MM.1S (cell line): ENCODE measurements around the gene LDLRAD4.

Source experiments
- DNase-seq: peaks from one replicate; pipeline ENCODE4 v3.0.0-alpha.2; 2015
- H2AFZ ChIP-seq: fragments of 300-600 bp; sonication (generic); 2 replicates; pipeline ENCODE4 v1.6.0; 2016; ENCODE audit warnings: antibody characterized with exemption, low read length
- H3F3A ChIP-seq: fragments of 300-600 bp; sonication (generic); 2 replicates; pipeline ENCODE4 v1.6.1; 2016; ENCODE audit warnings: mild to moderate bottlenecking, antibody characterized with exemption, low read length, moderate library complexity, mixed read lengths; ENCODE audit not compliant: insufficient read depth
- H3K27ac ChIP-seq: fragments of 300-600 bp; sonication (generic); 2 replicates; pipeline ENCODE4 v1.5.1; 2016; ENCODE audit warnings: mild to moderate bottlenecking, low read length
- H3K27me3 ChIP-seq: fragments of 300-600 bp; sonication (generic); replicated peaks from 2 replicates; pipeline ENCODE4 v1.6.0; 2016; ENCODE audit warnings: low read length; ENCODE audit not compliant: insufficient read depth
- H3K36me3 ChIP-seq: fragments of 300-600 bp; sonication (generic); replicated peaks from 2 replicates; pipeline ENCODE4 v1.6.1; 2016; ENCODE audit warnings: mild to moderate bottlenecking, low read length, mixed read lengths; ENCODE audit not compliant: insufficient read depth
- H3K4me1 ChIP-seq: fragments of 300-600 bp; sonication (generic); 2 replicates; pipeline ENCODE4 v1.6.1; 2016; ENCODE audit warnings: low read length, mixed read lengths
- H3K4me2 ChIP-seq: fragments of 300-600 bp; sonication (generic); 2 replicates; pipeline ENCODE4 v1.6.0; 2016; ENCODE audit warnings: low read depth, low read length
- H3K4me3 ChIP-seq: fragments of 300-600 bp; sonication (generic); 2 replicates; pipeline ENCODE4 v1.5.1; 2016; ENCODE audit warnings: low read length, mixed read lengths
- H3K79me2 ChIP-seq: fragments of 300-600 bp; sonication (generic); 2 replicates; pipeline ENCODE4 v1.6.1; 2016; ENCODE audit warnings: mixed run types, low read length, mixed read lengths
- H3K9ac ChIP-seq: fragments of 300-600 bp; sonication (generic); 2 replicates; pipeline ENCODE4 v1.6.1; 2016; ENCODE audit warnings: low read length, mixed read lengths
- H3K9me2 ChIP-seq: fragments of 300-600 bp; sonication (generic); replicated peaks from 2 replicates; pipeline ENCODE4 v1.6.1; 2016; ENCODE audit warnings: mild to moderate bottlenecking, low read length, mixed read lengths; ENCODE audit not compliant: insufficient read depth
- H3K9me3 ChIP-seq: fragments of 300-600 bp; sonication (generic); replicated peaks from 2 replicates; pipeline ENCODE4 v1.6.1; 2016; ENCODE audit warnings: mild to moderate bottlenecking, low read length, mixed read lengths; ENCODE audit not compliant: insufficient read depth
- H4K20me1 ChIP-seq: fragments of 300-600 bp; sonication (generic); 2 replicates; pipeline ENCODE4 v1.6.1; 2016; ENCODE audit warnings: mild to moderate bottlenecking, low read length, moderate library complexity, mixed read lengths; ENCODE audit not compliant: insufficient read depth
- EZH2 ChIP-seq: fragments of 300-600 bp; sonication (generic); optimal IDR thresholded peaks from 2 replicates; pipeline ENCODE3; 2017; ENCODE audit warnings: low read depth, mild to moderate bottlenecking, antibody characterized with exemption, low read length, mixed read lengths
- EZH2phosphoT487 ChIP-seq: fragments of 300-600 bp; sonication (generic); IDR thresholded peaks from 2 replicates; pipeline ENCODE4 v1.6.1; 2018; ENCODE audit warnings: antibody characterized with exemption, low read length
- TF ChIP-seq, protein P1 (sequence below): fragments of 300-600 bp; sonication (generic); IDR thresholded peaks from 2 replicates; pipeline ENCODE4 v1.5.1; 2016; ENCODE audit warnings: antibody characterized with exemption, low read length, mixed read lengths

LDLRAD4 gene

DNA sequence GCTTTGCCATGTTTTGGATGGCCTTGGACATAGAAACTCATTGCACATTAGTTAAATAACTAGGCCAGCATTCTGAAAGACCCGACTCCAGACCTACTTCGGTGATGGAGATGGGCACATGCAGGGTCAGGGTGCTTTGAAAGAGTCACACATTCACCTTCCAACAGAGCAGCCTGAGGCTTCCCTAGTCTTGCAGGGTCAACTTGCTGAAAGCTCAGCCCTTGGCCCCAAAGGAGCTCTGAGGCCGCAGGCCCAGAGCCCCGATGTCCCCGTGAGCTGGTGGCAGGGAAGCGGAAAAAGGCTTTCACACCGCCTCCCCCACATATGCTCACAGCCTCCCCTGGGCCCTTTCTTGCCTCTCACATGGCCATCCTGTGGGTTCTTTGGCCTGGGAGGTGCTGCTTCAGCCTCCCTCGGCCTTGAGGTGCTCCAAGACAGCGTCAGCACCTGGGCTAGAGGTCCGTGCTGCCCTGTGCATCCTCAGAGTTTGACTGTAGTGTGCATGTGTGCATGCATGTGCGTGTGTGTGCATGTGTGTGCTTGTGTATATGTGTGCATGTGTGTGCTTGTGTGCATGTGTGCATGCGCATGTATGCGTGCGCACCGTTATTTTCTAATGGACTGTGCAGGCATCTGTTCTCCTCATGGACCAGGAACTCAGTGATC is 21.6 kb downstream of the LDLRAD4 start:
- Histone ChIP-seq H3K36me3 (no peaks in the 10 kb centered on the region), H4K20me1 (no peaks in the 10 kb centered on the region), H3K4me1 (no peaks in the 10 kb centered on the region), H3K9me2 (no peaks in the 10 kb centered on the region), H3K9me3 (no peaks in the 10 kb centered on the region), H3K27ac (no peak overlapping the region), H3K4me2 (no peak overlapping the region), H3K27me3 (no peaks in the 10 kb centered on the region), H3F3A (no peaks in the 10 kb centered on the region), H2AFZ (no peak overlapping the region), H3K4me3 (no peak overlapping the region), H3K9ac (no peak overlapping the region), H3K79me2 (no peaks in the 10 kb centered on the region)
- TF ChIP-seq EZH2 = no peak
- TF ChIP-seq, protein P1, sequence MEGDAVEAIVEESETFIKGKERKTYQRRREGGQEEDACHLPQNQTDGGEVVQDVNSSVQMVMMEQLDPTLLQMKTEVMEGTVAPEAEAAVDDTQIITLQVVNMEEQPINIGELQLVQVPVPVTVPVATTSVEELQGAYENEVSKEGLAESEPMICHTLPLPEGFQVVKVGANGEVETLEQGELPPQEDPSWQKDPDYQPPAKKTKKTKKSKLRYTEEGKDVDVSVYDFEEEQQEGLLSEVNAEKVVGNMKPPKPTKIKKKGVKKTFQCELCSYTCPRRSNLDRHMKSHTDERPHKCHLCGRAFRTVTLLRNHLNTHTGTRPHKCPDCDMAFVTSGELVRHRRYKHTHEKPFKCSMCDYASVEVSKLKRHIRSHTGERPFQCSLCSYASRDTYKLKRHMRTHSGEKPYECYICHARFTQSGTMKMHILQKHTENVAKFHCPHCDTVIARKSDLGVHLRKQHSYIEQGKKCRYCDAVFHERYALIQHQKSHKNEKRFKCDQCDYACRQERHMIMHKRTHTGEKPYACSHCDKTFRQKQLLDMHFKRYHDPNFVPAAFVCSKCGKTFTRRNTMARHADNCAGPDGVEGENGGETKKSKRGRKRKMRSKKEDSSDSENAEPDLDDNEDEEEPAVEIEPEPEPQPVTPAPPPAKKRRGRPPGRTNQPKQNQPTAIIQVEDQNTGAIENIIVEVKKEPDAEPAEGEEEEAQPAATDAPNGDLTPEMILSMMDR = no peak
- no peak for TF ChIP-seq EZH2phosphoT487
- DNase-seq = no peak

DNA sequence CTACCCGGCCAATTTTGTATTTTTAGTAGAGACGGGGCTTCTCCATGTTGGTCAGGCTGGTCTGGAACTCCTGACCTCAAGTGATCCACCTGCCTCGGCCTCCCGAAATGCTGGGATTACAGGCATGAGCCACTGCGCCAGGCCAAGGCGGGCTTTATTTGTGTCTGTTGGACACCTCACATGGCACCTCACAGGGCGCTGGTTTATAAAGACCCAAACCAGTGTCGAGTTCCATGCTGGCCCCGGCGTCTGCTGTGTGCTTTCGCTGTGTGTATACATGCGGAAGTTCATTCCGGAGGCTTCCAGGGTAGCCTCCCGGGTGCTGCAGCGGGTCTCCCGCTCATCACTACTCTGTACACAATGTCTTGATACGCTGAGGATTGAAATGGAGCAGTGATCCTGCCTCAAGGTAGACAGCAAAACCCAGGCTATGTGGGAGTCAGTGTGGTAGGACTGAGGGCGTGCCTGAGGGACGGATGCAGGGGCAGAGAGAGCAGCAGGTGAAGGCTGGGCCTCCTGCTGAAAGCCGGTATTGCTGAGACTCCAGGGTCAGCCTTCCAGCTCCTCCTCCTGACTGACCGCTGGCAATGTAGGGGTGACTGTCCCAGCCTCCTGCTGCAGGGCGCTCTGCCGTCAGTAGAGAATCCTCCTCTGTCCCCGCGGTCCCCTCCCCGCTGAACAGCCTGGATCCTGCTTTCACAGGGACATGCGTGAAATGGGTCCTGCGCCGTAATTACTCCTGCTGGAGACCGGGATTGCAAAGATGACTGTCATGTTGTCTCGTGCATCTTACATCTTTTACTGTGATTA is 22.7 kb downstream of the LDLRAD4 start:
- Histone ChIP-seq H3K9me3 (no peaks in the 10 kb centered on the region), H3K9ac (no peak overlapping the region), H3K9me2 (no peaks in the 10 kb centered on the region), H3K27ac (no peak overlapping the region), H3K4me1 (no peaks in the 10 kb centered on the region), H3K79me2 (no peaks in the 10 kb centered on the region), H3K36me3 (no peaks in the 10 kb centered on the region), H2AFZ (no peak overlapping the region), H4K20me1 (no peaks in the 10 kb centered on the region), H3F3A (no peaks in the 10 kb centered on the region), H3K4me2 (no peak overlapping the region), H3K4me3 (no peak overlapping the region), H3K27me3 (no peaks in the 10 kb centered on the region)
- TF ChIP-seq, protein P1 = no peak
- TF ChIP-seq EZH2 (no peak), EZH2phosphoT487 (no peak)
- no peak for DNase-seq

DNA sequence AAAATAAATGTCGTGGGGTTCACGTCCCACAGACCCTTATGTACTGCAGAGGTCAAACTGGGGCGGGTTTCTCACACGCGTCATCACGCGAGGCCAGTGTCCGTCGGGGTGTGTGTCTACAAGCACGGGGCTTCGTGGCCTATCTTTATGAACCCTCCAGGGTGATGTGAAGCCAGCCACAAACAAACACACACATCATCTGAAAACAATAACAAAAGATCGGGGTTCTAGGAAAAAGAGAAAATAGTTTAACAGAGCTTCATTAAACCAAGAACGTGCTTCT is 23.3 kb downstream of the LDLRAD4 start:
- H3K36me3 ChIP-seq = no peaks in the 10 kb centered on the region
- no peaks in the 10 kb centered on the region for H3K27me3 ChIP-seq
- H3K9ac ChIP-seq = no peak overlapping the region
- no peaks in the 10 kb centered on the region for H3K79me2 ChIP-seq
- no peaks in the 10 kb centered on the region for H3F3A ChIP-seq
- H3K9me3 ChIP-seq = no peaks in the 10 kb centered on the region
- no peak for DNase-seq
- no peaks in the 10 kb centered on the region for H3K4me1 ChIP-seq
- TF ChIP-seq, protein P1 = no peak
- TF ChIP-seq EZH2phosphoT487 (no peak), EZH2 (no peak)
- no peak overlapping the region for H3K4me3 ChIP-seq
- H4K20me1 ChIP-seq = no peaks in the 10 kb centered on the region
- H3K27ac ChIP-seq = no peak overlapping the region
- no peak overlapping the region for H3K4me2 ChIP-seq
- H2AFZ ChIP-seq = no peak overlapping the region
- no peaks in the 10 kb centered on the region for H3K9me2 ChIP-seq
